OCI-LY7 (cell line): ENCODE results near the gene CD1B. TPM values are rescaled to one million over a fixed set of nuclear protein-coding genes. Genes with fewer than 3 reads are reported as not detected.

Experiments used
- BruUV-seq: library from RNA; stranded (reverse); fragments of 400-500 nt; replicated peaks from 2 replicates; lab custom pipeline; 2021; lab: Mats Ljungman, UMichigan
- CTCF ChIA-PET: fragments of 300-600 bp; sonication (Branson Sonifier 250); formaldehyde crosslinking; loops from one replicate; lab custom pipeline; 2022; ENCODE audit warnings: antibody characterized with exemption; ENCODE audit not compliant: unreplicated experiment; lab: Charles Lee
- POLR2A ChIA-PET: fragments of 300-600 bp; sonication (Branson Sonifier 250); formaldehyde crosslinking; loops from one replicate; lab custom pipeline; 2022; ENCODE audit warnings: antibody characterized with exemption; lab: Charles Lee
- DNase-seq: peaks from one replicate; pipeline ENCODE4 v3.0.0-alpha.2; 2015; ENCODE audit warnings: low spot score
- H2AFZ ChIP-seq: fragments of 200-600 bp; sonication (generic), shearing (Covaris generic); 2 replicates; pipeline ENCODE4 v1.6.1; 2014; ENCODE audit warnings: mild to moderate bottlenecking, antibody characterized with exemption, low read length, moderate library complexity
- H3K27ac ChIP-seq: fragments of 200-600 bp; sonication (generic); 2 replicates; pipeline ENCODE4 v1.5.1; 2014; ENCODE audit warnings: mixed run types, low read depth, mild to moderate bottlenecking, moderate library complexity, low read length, inconsistent platforms; ENCODE audit not compliant: poor library complexity, severe bottlenecking
- H3K36me3 ChIP-seq: fragments of 200-600 bp; sonication (generic); 2 replicates; pipeline ENCODE4 v1.6.1; 2014; ENCODE audit warnings: mild to moderate bottlenecking, antibody characterized with exemption, low read length, moderate library complexity, mixed read lengths; ENCODE audit not compliant: insufficient read depth
- H3K4me1 ChIP-seq: fragments of 200-600 bp; sonication (generic); 2 replicates; pipeline ENCODE4 v1.5.1; 2014; ENCODE audit warnings: mild to moderate bottlenecking, low read length; ENCODE audit not compliant: insufficient read depth, poor library complexity, severe bottlenecking
- H3K4me2 ChIP-seq: fragments of 200-600 bp; sonication (generic); 2 replicates; pipeline ENCODE4 v1.6.1; 2014; ENCODE audit warnings: mild to moderate bottlenecking, low read length
- H3K4me3 ChIP-seq: fragments of 200-600 bp; sonication (generic); 2 replicates; pipeline ENCODE4 v1.5.1; 2014; ENCODE audit warnings: mild to moderate bottlenecking, low read depth, low read length; ENCODE audit not compliant: poor library complexity, severe bottlenecking
- H3K79me2 ChIP-seq: fragments of 200-600 bp; sonication (generic); 2 replicates; pipeline ENCODE4 v1.6.1; 2016; ENCODE audit warnings: low read depth, mild to moderate bottlenecking, low read length, moderate library complexity, mixed read lengths; ENCODE audit not compliant: insufficient read depth
- H3K9me2 ChIP-seq: fragments of 200-600 bp; sonication (generic); 2 replicates; pipeline ENCODE4 v1.6.1; 2016; ENCODE audit warnings: mild to moderate bottlenecking, low read length, mixed read lengths; ENCODE audit not compliant: insufficient read depth
- H3K9me3 ChIP-seq: fragments of 200-600 bp; sonication (generic); 2 replicates; pipeline ENCODE4 v1.6.1; 2014; ENCODE audit warnings: mild to moderate bottlenecking, mixed run types, low read length, mixed read lengths
- H4K20me1 ChIP-seq: fragments of 200-600 bp; sonication (generic); 2 replicates; pipeline ENCODE4 v1.6.1; 2014; ENCODE audit warnings: mild to moderate bottlenecking, antibody characterized with exemption, low read length, moderate library complexity, mixed read lengths; ENCODE audit not compliant: insufficient read depth
- CTCF ChIP-seq: fragments of 200-600 bp; sonication (generic); conservative IDR thresholded peaks from 2 replicates; pipeline ENCODE4 v1.5.1; 2014; ENCODE audit warnings: mild to moderate bottlenecking, antibody characterized with exemption, low read length, moderate library complexity, mixed read lengths
- EZH2phosphoT487 ChIP-seq: fragments of 200-600 bp; sonication (generic); IDR thresholded peaks from 2 replicates; pipeline ENCODE4 v1.6.1; 2018; ENCODE audit warnings: low read depth, borderline replicate concordance, mild to moderate bottlenecking, mixed run types, antibody characterized with exemption, low read length, moderate library complexity, mixed read lengths
- intact Hi-C: fragments of 100-400 bp; cut with micrococcal nuclease; formaldehyde crosslinking; loops from one replicate; pipeline ENCODE4 v1.10.0; 2022; ENCODE audit not compliant: unreplicated experiment
- total RNA-seq, 2 experiments: library from RNA; depleted of rRNA in 1 of 2; stranded (reverse); fragments of >200 nt in 1 of 2; shearing (Covaris generic) in 1 of 2; gene quantifications; 2 replicates each; pipeline ENCODE4 v1.2.3, GENCODE V29; 2014 to 2022

The CD1B gene
- total RNA-seq, 2 experiments from 2014 or later = not detected

GRCh38 chr1:158335213-158335532 is 3.8 kb upstream of the CD1B start:
- no peak overlapping the region for H3K4me3 ChIP-seq
- no peak for DNase-seq
- H3K4me2 ChIP-seq = no peak overlapping the region
- POLR2A ChIA-PET = interaction anchor here (1.8 kb wide), 1 partner anchor 10 kb away, joined by 4 read pairs; no protein-coding TSS in a partner anchor
- no peaks in the 10 kb centered on the region for H4K20me1 ChIP-seq
- H3K79me2 ChIP-seq = no peaks in the 10 kb centered on the region
- no peaks in the 10 kb centered on the region for H3K9me2 ChIP-seq
- H3K9me3 ChIP-seq = no peaks in the 10 kb centered on the region
- CTCF ChIA-PET = no interaction called here
- intact Hi-C loops = no loop called here
- H3K27ac ChIP-seq = no peak overlapping the region
- no TSS peak for BruUV-seq
- peak overlapping the region; percentile 49; the same call in 1 of the 2 replicates for H2AFZ ChIP-seq
- peaks cover 21% of the 10 kb centered on the region for H3K4me1 ChIP-seq
- H3K36me3 ChIP-seq = no peaks in the 10 kb centered on the region
- TF ChIP-seq EZH2phosphoT487 (no peak), CTCF (no peak)

- Histone ChIP-seq H2AFZ (peak overlapping the region; percentile 49; the same call in 1 of the 2 replicates), H3K36me3 (no peaks in the 10 kb centered on the region), H3K79me2 (no peaks in the 10 kb centered on the region), H4K20me1 (no peaks in the 10 kb centered on the region), H3K4me2 (peak overlapping the region; percentile 35; the same call in 1 of the 2 replicates), H3K4me3 (no peak overlapping the region), H3K9me2 (no peaks in the 10 kb centered on the region), H3K9me3 (no peaks in the 10 kb centered on the region), H3K4me1 (peaks cover 21% of the 10 kb centered on the region), H3K27ac (no peak overlapping the region)
- POLR2A ChIA-PET = no interaction called here
- intact Hi-C loops = no loop called here
- CTCF ChIA-PET = no interaction called here
- TF ChIP-seq CTCF = no peak
- no peak for TF ChIP-seq EZH2phosphoT487
- no TSS peak for BruUV-seq
- peak; percentile 11 for DNase-seq
Measured at GRCh38 chr1:158334526-158335212, 3.3 kb upstream of the CD1B start.

GRCh38 chr1:158333405-158334155 is 2.2 kb upstream of the CD1B start:
- no peaks in the 10 kb centered on the region for H3K36me3 ChIP-seq
- intact Hi-C loops = no loop called here
- TF ChIP-seq CTCF (no peak), EZH2phosphoT487 (no peak)
- no peak overlapping the region for H3K27ac ChIP-seq
- peak overlapping the region; percentile 21; the same call in 1 of the 2 replicates for H3K4me2 ChIP-seq
- DNase-seq = no peak
- H3K4me3 ChIP-seq = no peak overlapping the region
- no peaks in the 10 kb centered on the region for H4K20me1 ChIP-seq
- peak overlapping the region; percentile 16; the same call in 1 of the 2 replicates for H2AFZ ChIP-seq
- H3K9me3 ChIP-seq = no peaks in the 10 kb centered on the region
- BruUV-seq = no TSS peak
- no peaks in the 10 kb centered on the region for H3K9me2 ChIP-seq
- peaks cover 25% of the 10 kb centered on the region for H3K4me1 ChIP-seq
- ChIA-PET POLR2A (interaction anchor here (0.6 kb wide), 1 partner anchor 63 kb away, joined by 3 read pairs; no protein-coding TSS in a partner anchor), CTCF (no interaction called here)
- no peaks in the 10 kb centered on the region for H3K79me2 ChIP-seq
